GM10266 (cell line): Measurements from ENCODE around the gene JAM3.
"Not testable (repeated sequence)": the region's sequence is repeated elsewhere in the genome, so short reads cannot be mapped to it uniquely, and the experiment has no call there.

ENCODE experiments used
- DNase-seq: peaks from one replicate; pipeline ENCODE4 v3.0.0; 2012; ENCODE audit errors: extremely low spot score
- CTCF ChIP-seq: IDR thresholded peaks from 2 replicates; pipeline ENCODE4 v1.5.1; 2012; ENCODE audit warnings: mild to moderate bottlenecking, low read depth; ENCODE audit not compliant: control insufficient read depth, insufficient read depth; ENCODE audit errors: missing control alignments

Gene JAM3

GRCh38 chr11:134171951-134172350 lies 103.1 kb downstream of the JAM3 start:
- DNase-seq, result no peak
- no peak for TF ChIP-seq CTCF

GRCh38 chr11:134173296-134173695 lies 104.4 kb downstream of the JAM3 start:
- no peak for DNase-seq
- no peak for TF ChIP-seq CTCF

DNA sequence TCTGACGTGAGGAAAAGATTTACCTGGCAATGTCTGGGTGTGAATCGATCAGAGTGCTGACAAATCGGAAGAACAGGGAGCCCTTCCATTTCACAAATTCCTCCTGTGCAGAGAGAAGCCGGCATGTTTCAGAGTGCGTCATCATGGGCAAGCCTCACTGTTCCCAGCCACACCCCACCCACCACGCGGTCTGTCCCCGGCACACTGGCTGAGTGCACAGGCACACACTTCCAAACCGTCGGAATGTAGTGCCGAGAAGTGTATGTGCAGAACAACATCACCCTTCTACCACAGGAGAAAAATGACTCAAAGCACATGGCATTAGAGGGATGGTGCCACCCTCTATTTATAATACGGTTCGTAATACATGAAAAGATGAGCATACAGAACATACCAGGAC lies 107.4 kb downstream of the JAM3 start:
- DNase-seq, result no peak
- no peak for TF ChIP-seq CTCF

GRCh38 chr11:134178032-134178674 lies 109.3 kb downstream of the JAM3 start:
- TF ChIP-seq CTCF, result no peak
- DNase-seq, result no peak

DNA sequence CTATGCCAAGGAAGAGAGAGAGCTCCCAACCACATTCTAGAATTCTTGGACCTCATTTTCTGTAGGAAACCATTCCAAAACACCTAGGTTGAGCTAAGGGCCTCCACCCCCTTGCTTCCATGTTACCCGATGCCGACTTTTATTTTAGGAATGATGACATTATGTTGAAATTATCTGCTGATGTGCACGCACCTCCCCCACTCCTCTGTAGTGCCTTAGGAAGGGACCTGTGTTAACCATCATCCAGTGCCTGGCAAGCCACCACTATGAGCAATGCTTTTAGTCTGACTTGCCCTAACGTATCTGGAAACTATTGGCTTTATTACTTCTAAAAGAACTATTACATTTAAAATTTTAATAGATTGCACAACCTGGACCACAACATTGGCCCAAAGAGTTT lies 112.8 kb downstream of the JAM3 start:
- no peak for TF ChIP-seq CTCF
- DNase-seq, result no peak

- DNase-seq, result not testable (repeated sequence)
Observed at GRCh38 chr11:134188092-134188491, 119.2 kb downstream of the JAM3 start.

GRCh38 chr11:134196756-134197155 lies 127.9 kb downstream of the JAM3 start:
- no peak for DNase-seq
- TF ChIP-seq CTCF, result no peak

DNA sequence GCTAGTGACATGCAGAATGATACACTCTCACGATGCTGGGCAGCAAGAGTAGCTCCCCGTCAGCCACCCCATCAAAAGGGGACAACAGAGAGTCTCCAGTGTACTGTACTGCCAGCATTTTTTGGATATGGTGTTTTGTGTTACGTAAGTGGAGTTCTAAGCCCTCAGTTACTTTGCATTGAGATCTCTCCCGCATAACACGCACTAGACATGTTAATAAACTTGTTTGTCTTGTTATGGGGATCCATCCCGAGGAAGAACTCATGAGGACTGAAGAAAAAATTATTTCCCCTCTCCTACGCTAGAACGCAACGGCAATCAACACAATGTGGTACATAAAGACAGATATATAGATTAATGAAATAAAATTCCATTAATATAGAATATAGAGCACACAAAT lies 130.7 kb downstream of the JAM3 start:
- no peak for DNase-seq
- TF ChIP-seq CTCF, result no peak
